Adrenal gland (tissue), 5 donors: ENCODE measurements around the gene FAM163B.

Source experiments
- POLR2A ChIP-seq, 2 donors: fragments of 450-650 bp; IDR thresholded peaks; one replicate each; pipeline ENCODE4 v1.6.1; 2017; ENCODE audit warnings: antibody characterized with exemption in 2 of 2, mild to moderate bottlenecking in 2 of 2, moderate library complexity in 1 of 2
- TF ChIP-seq, protein P1 (sequence below), 6 experiments: fragments of 450-650 bp in 4 of 6; fragments of 200-600 bp in 2 of 6; sonication (generic) in 1 of 6; IDR thresholded peaks; 1 replicate in 5 of 6; 2 replicates in 1 of 6; pipeline versions ENCODE4 v1.5.1 to v1.8.0; 2016 to 2021; ENCODE audit warnings: antibody characterized with exemption in 6 of 6, mild to moderate bottlenecking in 2 of 6, moderate library complexity in 1 of 6
- donor health status: DM: no; HTN: no; CAD: no.

DNA sequence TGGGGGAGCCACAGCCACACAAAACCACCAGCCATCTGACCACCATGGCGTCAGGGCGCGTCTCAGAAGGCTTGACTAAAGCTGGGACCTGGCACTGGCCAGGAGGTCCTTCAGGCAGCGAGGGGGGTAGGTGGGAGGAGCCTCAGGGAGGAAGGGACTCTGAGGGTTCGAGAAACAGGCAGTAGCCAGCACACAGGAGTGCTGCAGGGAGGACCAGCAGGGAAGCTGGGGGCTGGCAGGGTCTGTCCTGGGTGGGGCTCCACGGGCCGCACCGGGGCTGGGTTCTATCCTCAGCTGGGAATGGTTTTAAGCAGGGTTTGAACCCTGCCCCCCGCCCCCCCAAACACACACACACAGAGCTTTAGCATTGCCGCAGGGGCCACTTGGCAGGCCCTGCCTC, 7.4 kb downstream of the FAM163B start:
- TF ChIP-seq, protein P1, sequence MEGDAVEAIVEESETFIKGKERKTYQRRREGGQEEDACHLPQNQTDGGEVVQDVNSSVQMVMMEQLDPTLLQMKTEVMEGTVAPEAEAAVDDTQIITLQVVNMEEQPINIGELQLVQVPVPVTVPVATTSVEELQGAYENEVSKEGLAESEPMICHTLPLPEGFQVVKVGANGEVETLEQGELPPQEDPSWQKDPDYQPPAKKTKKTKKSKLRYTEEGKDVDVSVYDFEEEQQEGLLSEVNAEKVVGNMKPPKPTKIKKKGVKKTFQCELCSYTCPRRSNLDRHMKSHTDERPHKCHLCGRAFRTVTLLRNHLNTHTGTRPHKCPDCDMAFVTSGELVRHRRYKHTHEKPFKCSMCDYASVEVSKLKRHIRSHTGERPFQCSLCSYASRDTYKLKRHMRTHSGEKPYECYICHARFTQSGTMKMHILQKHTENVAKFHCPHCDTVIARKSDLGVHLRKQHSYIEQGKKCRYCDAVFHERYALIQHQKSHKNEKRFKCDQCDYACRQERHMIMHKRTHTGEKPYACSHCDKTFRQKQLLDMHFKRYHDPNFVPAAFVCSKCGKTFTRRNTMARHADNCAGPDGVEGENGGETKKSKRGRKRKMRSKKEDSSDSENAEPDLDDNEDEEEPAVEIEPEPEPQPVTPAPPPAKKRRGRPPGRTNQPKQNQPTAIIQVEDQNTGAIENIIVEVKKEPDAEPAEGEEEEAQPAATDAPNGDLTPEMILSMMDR (IDR thresholded peaks at IDR 0.05), result no peak
- TF ChIP-seq POLR2A (IDR thresholded peaks at IDR 0.05), result no peak
